Stimulated activated CD8-positive, alpha-beta memory T cell treated with anti-CD3 and anti-CD28 coated beads, Interleukin-12 subunit alpha, Interleukin-12 subunit beta, amount 100 ng/mL, for 24 hours (primary cell): ENCODE measurements around the gene IGSF5.

Experiments
- DNase-seq: peaks from one replicate; pipeline ENCODE4 v3.0.0-alpha.2; 2020; ENCODE audit errors: extremely low read depth

Gene IGSF5

DNA sequence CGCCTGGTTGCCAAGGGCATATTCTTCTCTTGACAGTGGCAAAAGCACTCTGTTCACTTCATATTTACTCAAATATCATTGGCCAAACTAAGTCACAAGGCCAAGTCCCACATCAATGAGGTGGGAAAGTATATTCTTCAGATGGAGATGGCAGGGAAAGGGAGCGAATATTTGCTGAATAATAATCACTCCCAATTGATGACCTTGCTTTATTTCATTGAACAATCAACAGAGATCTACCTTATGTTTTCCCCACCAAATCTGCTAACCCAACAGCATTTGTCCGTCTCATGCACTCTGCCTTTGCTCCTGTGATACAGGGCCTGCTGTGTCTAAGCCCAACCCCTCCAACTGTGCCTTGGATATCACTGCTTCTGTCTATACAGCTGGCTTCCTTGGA lies 77.1 kb downstream of the IGSF5 start:
- DNase-seq: no peak

DNA sequence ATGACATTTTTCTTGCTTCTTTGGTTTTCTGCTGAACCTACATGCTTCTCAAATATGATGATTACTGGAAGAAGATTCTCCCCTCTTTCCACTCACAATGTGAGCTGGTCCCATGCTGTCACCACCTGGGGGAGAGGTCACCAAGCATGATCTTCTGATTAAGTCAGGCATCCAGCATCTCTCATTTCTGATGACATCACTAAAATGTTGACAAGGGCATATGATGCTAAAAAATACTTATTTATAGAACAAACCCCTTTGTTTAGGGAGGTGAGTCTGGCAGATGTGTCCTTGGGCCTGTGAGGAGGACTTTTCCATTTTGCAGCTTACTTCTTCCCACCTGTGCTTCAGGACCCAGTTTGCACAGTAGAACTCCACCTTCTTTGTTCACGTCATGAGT lies 80.3 kb downstream of the IGSF5 start:
- DNase-seq: no peak

DNA sequence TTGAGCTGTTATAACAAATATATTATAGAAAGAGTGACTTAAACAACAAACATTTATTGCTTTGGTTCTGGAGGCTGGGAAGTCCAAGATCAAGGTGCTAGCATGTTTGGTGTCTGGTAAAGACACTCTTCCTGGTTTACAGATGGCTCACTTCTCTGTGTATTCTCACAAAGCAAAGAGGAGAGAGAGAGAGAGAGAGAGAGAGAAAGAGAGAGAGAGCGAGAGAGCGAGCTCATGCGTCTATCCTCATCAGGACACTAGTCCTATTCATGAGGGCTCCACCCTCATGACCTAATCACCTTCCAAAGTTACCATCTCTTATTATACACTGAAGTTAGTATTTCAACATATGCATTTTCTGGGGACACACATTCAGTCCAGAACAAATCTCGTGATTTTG lies 89.6 kb downstream of the IGSF5 start:
- no peak for DNase-seq

DNA sequence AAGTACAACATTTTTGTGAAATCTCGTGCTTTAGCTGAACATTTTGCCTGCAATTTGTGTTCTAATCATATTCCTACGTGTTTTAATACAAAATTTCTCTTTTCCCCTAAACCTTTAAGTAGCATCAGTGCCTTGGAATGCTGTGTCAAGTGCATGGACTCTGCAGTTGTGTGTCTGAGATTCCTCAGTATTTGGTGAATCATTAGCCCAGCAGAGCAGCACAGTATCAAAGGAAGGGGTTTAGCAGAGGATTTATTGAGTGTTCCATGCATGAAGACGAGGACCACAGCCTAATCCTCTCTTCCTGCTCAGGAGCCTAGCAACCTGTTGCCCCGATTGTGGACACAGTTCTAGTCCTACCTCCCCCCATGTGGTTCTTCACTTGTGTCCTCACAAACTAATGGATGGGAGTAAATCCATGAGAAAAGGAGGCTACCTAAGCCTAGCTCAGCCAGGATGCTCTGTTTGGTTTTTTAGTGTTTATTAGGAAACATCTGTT lies 92.9 kb downstream of the IGSF5 start:
- DNase-seq: no peak

DNA sequence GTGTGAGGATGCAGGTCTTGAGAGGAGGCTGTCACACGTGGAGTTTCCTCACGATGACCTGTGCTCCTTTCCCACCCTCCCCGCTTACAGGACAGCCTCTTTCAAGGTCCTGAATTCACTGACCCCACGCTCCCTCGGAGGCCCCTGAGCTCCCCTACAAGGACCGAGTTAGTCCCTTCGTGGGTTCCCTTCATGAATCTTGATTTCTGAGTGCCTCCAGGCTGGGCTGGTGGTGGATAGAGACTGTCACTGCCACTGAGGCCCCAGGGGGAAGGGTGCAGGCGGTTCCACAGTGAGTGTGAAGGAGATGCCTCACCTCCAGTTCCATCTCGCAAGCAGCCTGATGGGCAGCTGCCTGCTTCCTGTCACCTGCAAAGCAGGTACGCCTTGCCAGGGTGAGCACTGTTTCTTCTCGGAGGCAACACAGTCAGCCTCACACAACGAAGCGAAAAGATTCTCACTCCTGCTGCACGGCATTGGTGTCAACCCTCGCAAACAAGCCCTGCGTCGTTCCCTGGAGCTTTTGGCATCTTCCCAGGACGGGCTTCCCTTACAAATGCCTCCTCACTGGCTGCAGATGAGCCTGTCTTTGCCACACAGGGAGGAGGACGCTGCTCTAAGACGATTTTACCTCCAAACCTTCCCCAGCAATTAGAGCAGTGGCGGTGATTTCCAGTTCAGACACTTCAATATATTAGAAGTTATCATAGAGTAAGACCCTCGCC lies 95.6 kb downstream of the IGSF5 start:
- DNase-seq: no peak

DNA sequence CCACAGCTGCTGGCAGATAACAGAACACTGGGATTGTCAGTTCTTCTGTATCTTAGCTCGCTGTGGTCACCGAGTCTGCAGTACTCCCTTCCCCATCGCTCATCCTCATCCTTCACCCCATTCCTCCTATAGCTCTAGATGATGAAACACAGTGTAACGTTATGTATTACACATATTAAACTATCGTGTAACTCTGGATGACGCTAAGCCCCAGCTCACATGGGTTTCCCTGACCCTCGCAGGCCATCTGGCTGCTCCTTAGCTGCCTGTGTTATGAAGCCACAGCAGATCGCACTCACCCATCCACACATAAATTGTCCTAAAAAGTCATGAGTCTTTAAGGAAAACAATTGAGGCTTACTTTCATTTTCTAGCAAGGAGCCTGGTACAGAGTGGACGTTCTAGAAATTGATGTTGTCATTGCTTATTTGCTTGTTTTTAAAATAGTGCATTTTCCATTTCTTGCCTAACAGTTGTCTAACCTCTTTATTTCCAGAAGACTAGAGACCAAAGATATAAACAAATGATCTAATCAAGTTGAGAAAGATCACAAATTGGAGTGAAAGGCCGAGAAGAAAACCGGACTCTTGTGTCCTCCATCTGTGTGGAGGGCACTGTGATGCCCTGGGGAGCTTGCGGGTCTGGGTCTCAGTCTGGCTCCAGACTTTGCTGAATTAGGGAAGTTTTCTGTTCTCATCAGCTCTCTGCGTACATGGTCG lies 97.9 kb downstream of the IGSF5 start:
- no peak for DNase-seq

DNA sequence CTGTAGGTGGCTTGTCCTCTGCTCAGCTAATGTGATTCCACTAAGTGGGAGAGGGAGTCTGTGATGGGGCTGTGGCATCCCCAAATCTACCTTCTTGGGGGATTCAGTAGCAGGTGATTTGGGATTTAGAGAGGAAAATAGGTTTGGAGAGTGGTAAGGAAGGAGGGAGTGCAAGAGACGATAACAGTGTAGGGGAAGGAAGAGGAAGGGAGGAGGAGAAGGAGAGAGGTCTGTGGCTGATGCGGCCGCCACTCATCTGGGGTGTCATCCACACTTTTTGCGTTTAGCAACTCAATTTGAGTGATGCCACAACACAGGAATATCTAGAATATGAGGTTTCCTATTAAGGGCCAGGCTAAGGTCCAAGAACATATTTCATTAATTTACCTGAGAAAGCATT lies 98.5 kb downstream of the IGSF5 start:
- DNase-seq: no peak

DNA sequence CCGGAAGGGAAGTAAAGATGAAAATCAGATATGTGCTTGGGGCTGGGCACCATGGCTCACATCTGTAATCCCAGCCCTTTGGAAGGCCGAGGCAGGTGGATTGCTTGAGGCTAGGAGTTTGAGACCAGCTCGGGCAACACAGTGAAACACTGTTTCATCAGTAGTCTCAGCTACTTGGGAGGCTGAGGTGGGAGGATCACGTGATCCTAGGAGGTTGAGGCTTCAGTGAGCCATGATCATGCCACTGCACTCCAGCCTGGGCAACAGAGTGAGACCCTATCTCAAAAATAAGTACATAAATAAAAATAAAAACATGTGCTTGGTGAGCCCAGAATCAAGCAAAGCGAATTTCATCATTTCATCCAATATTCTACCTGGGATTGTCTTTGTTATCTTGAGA lies 98.9 kb downstream of the IGSF5 start:
- no peak for DNase-seq

DNA sequence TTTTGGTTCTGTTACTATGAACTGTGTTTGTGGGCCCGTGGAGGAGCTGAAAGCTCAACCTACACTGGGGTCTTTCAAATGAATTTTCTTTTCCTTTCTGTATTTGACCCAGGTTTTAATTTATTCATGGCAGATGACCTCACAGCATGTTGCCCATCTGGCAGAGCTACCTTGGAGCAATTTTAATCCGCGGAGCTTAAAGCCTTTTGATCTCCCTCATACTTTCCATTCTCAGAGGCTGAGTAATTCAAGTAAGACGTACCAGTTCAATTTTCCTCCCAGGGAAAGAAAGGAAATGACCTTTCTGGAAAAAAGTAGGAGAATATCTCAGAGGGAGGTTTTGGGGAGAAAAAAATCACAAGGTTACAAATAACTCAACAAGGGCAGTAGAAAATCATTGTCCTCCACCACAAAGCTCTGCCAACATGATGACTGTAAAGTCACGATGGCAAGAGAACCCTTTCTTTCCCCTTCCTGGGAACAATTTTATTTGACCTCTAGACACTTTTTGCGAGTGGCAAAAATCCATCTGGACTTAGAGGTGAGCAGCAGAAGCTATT lies 100.7 kb downstream of the IGSF5 start:
- DNase-seq: no peak

DNA sequence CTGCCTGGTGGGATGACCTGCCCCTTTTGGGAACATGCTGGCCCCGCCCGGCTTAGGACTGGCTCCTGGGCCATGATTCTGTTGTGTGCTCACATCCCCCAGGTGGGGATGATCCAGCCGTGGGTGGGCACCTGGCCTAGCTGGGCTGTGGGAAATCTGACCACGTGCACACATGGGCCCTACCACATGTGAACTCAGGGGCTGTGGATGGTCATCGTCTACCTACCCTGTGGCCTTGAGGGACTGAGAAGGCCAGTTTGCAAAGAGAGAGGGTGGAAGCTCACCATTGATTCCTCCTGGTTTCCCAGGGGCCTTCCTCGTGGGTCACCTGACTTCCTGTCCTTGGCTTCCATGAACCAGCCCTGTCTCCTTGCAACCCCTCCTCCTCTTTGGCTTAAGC lies 102.9 kb downstream of the IGSF5 start:
- no peak for DNase-seq

DNA sequence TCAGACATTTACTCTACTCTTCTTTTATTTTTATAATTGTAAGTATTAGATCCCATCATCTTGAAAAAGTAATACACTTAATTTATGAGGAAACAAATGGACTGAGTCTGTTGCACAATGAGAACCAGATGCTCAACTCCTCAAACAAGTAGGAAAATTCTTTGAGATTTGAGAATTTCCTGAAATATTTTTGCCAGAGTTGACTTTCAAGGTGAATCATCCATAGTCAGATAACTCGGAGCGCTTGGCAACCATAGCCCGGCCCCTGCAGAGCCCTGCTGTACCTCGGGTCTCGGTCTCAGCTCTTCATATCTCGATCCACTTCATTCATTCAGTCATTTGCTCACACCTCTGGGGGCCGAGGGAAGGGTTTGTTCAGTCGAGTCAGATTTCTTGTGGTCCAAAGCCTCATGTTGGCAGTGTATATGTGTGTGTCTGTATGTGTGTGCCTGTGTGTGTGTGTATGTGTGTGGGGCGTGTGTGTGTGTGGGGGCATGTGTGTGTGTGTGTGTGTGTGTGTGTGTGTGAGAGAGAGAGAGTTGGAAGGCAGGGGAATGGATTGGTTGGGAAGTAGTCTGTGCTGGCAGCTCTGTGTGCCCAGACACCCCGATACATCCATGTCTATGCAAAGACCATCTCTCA lies 104.2 kb downstream of the IGSF5 start:
- DNase-seq: no peak

DNA sequence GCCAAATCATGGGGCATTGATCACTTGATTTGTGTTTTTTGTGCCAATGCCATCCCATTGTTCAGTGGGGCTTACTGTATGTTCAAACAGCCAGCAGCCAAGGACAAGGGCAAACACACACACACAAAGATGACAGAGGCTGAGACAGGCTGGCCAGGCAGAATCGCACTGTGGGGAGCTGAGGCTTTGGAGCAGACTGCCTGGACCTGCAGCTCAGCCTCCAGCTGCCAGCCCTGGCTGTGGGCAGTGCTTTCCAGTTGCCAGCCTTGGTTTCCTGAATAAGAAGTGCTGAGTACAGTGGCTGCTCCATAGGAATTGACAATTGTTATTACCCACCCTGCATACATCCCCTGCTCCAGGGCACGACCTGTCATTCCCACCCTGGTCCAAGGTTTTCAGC lies 105.3 kb downstream of the IGSF5 start:
- no peak for DNase-seq

DNA sequence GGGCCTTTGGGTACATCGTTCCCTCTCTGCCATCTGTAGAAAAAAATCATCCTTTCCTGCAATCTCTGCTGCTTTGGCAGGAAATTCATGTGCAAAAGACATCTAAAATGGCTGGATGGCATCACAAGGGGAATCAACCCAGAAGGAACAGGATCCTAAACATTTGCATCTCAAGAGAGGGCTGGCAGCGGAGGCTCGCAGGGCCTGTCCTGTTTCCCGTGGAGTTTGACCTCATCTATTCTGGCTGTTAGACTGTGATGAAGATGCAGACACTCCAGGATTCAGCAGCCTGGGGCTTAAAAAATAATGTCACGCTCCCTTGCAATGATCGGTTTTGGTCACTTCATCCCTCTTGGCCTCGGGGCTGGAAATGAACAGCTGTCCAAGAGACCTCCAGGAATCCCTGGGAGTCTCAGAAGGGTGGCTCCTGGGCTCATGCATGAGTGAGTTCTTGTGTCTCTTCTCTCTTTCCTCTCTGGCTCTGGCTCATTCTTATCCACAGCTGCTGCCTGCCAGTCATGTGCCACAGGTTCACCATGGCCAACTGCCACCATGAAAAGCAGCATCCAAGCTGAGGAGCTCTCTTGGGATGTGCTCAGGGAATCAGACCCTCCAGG lies 106.1 kb downstream of the IGSF5 start:
- DNase-seq: no peak
